Neural progenitor cell (in vitro differentiated cells): ENCODE results near the gene PAIP2.

ENCODE experiments used
- CTCF ChIP-seq: fragments of 200-600 bp; sonication (generic); IDR thresholded peaks from 2 replicates; pipeline ENCODE4 v1.5.1; 2017; ENCODE audit warnings: antibody characterized with exemption, mild to moderate bottlenecking
- EZH2 ChIP-seq: fragments of 200-600 bp; sonication (generic); IDR thresholded peaks from 2 replicates; pipeline ENCODE4 v1.6.1; 2017; ENCODE audit warnings: antibody characterized with exemption, mild to moderate bottlenecking, moderate library complexity
- EZH2phosphoT487 ChIP-seq: fragments of 200-600 bp; sonication (generic); IDR thresholded peaks from 2 replicates; pipeline ENCODE4 v1.6.1; 2017; ENCODE audit warnings: antibody characterized with exemption

GRCh38 chr5:139299486-139299885 lies 42.2 kb upstream of the PAIP2 start:
- no peak for TF ChIP-seq EZH2phosphoT487
- no peak for TF ChIP-seq CTCF
- no peak for TF ChIP-seq EZH2
